ENCODE measurements around the gene PRMT7.

Gene PRMT7

GRCh38 chr16:68367891-68368290, 57.1 kb downstream of the PRMT7 start:
- Mint-ChIP-seq H3K27me3 (peaks cover 67% of the 10 kb centered on the region), H3K9me3 (no peaks in the 10 kb centered on the region), H3K4me1 (peaks cover 72% of the 10 kb centered on the region), H3K4me3 (peak overlapping the region in 1 of 2 donors; percentile 74), H3K27ac (peak overlapping the region in 1 of 2 donors; percentile 42)
- DNase-seq (no peak), ATAC-seq (no peak)

GRCh38 chr16:68368301-68368888, 57.6 kb downstream of the PRMT7 start:
- Mint-ChIP-seq H3K4me3 (peak overlapping the region; percentile 57 to 74), H3K9me3 (no peaks in the 10 kb centered on the region), H3K27me3 (peaks cover 72% of the 10 kb centered on the region), H3K27ac (peak overlapping the region; percentile 42 to 79), H3K4me1 (peaks cover 69% of the 10 kb centered on the region)
- ATAC-seq = peak; percentile 57
- peak in 1 of 2 donors; percentile 60 for DNase-seq

GRCh38 chr16:68369168-68369567, 58.3 kb downstream of the PRMT7 start:
- ATAC-seq (peak; percentile 32), DNase-seq (no peak)
- H3K9me3 Mint-ChIP-seq = no peaks in the 10 kb centered on the region
- H3K27me3 Mint-ChIP-seq = peaks cover 74% of the 10 kb centered on the region
- peak overlapping the region; percentile 57 to 74 for H3K4me3 Mint-ChIP-seq
- no peak overlapping the region for H3K27ac Mint-ChIP-seq
- peaks cover 70% of the 10 kb centered on the region for H3K4me1 Mint-ChIP-seq

GRCh38 chr16:68369697-68370580, 59.1 kb downstream of the PRMT7 start:
- Mint-ChIP-seq H3K27ac (peak overlapping the region in 1 of 2 donors; percentile 16), H3K4me3 (peak overlapping the region; percentile 57 to 74), H3K4me1 (peaks cover 70% of the 10 kb centered on the region), H3K9me3 (no peaks in the 10 kb centered on the region), H3K27me3 (peaks cover 74% of the 10 kb centered on the region)
- ATAC-seq (peak; percentile 66), DNase-seq (peak; percentile 38 to 72)

- H3K4me1 Mint-ChIP-seq = peaks cover 64% of the 10 kb centered on the region
- H3K9me3 Mint-ChIP-seq = no peaks in the 10 kb centered on the region
- ATAC-seq = peak; percentile 31
- peak overlapping the region in 1 of 2 donors; percentile 20 for H3K4me3 Mint-ChIP-seq
- H3K27ac Mint-ChIP-seq = no peak overlapping the region
- peak; percentile 55 to 60 for DNase-seq
- peaks cover 74% of the 10 kb centered on the region for H3K27me3 Mint-ChIP-seq
Observed at GRCh38 chr16:68370581-68371275, 59.9 kb downstream of the PRMT7 start.

- Mint-ChIP-seq H3K4me1 (peaks cover 60% of the 10 kb centered on the region), H3K27me3 (peaks cover 74% of the 10 kb centered on the region), H3K9me3 (no peaks in the 10 kb centered on the region), H3K27ac (no peak overlapping the region), H3K4me3 (no peak overlapping the region)
- no peak for ATAC-seq
- no peak for DNase-seq
Observed at GRCh38 chr16:68371276-68371651, 60.4 kb downstream of the PRMT7 start.

- ATAC-seq (no peak), DNase-seq (no peak)
- no peak overlapping the region for H3K27ac Mint-ChIP-seq
- peaks cover 57% of the 10 kb centered on the region for H3K4me1 Mint-ChIP-seq
- H3K4me3 Mint-ChIP-seq = no peak overlapping the region
- no peaks in the 10 kb centered on the region for H3K9me3 Mint-ChIP-seq
- H3K27me3 Mint-ChIP-seq = peaks cover 74% of the 10 kb centered on the region
Observed at GRCh38 chr16:68371706-68372380, 61.0 kb downstream of the PRMT7 start.

- DNase-seq (no peak), ATAC-seq (no peak)
- Mint-ChIP-seq H3K27ac (no peak overlapping the region), H3K4me1 (peaks cover 52% of the 10 kb centered on the region), H3K27me3 (peaks cover 71% of the 10 kb centered on the region), H3K9me3 (no peaks in the 10 kb centered on the region), H3K4me3 (no peak overlapping the region)
Observed at GRCh38 chr16:68372381-68372720, 61.5 kb downstream of the PRMT7 start.

GRCh38 chr16:68372806-68373205, 62.0 kb downstream of the PRMT7 start:
- peaks cover 48% of the 10 kb centered on the region for H3K4me1 Mint-ChIP-seq
- DNase-seq (no peak), ATAC-seq (no peak)
- peaks cover 66% of the 10 kb centered on the region for H3K27me3 Mint-ChIP-seq
- H3K4me3 Mint-ChIP-seq = no peak overlapping the region
- no peak overlapping the region for H3K27ac Mint-ChIP-seq
- H3K9me3 Mint-ChIP-seq = no peaks in the 10 kb centered on the region

- Mint-ChIP-seq H3K9me3 (no peaks in the 10 kb centered on the region), H3K4me3 (no peak overlapping the region), H3K27me3 (peaks cover 63% of the 10 kb centered on the region), H3K27ac (no peak overlapping the region), H3K4me1 (peaks cover 43% of the 10 kb centered on the region)
- no peak for ATAC-seq
- no peak for DNase-seq
Observed at GRCh38 chr16:68373528-68374245, 62.9 kb downstream of the PRMT7 start.

- Mint-ChIP-seq H3K9me3 (no peaks in the 10 kb centered on the region), H3K27me3 (peaks cover 68% of the 10 kb centered on the region), H3K4me1 (peaks cover 43% of the 10 kb centered on the region), H3K27ac (no peak overlapping the region), H3K4me3 (no peak overlapping the region)
- DNase-seq (no peak), ATAC-seq (no peak)
Observed at GRCh38 chr16:68374246-68374805, 63.5 kb downstream of the PRMT7 start.

GRCh38 chr16:68374961-68375660, 64.3 kb downstream of the PRMT7 start:
- Mint-ChIP-seq H3K4me1 (peaks cover 42% of the 10 kb centered on the region), H3K27me3 (peaks cover 74% of the 10 kb centered on the region), H3K4me3 (no peak overlapping the region), H3K9me3 (no peaks in the 10 kb centered on the region), H3K27ac (no peak overlapping the region)
- no peak for ATAC-seq
- no peak for DNase-seq

GRCh38 chr16:68375801-68376536, 65.2 kb downstream of the PRMT7 start:
- peaks cover 80% of the 10 kb centered on the region for H3K27me3 Mint-ChIP-seq
- no peak overlapping the region for H3K27ac Mint-ChIP-seq
- DNase-seq (no peak), ATAC-seq (no peak)
- peaks cover 33% of the 10 kb centered on the region for H3K4me1 Mint-ChIP-seq
- H3K4me3 Mint-ChIP-seq = no peak overlapping the region
- H3K9me3 Mint-ChIP-seq = no peaks in the 10 kb centered on the region

- ATAC-seq = no peak
- Mint-ChIP-seq H3K9me3 (no peaks in the 10 kb centered on the region), H3K27ac (no peak overlapping the region), H3K27me3 (peaks cover 79% of the 10 kb centered on the region), H3K4me1 (peaks cover 27% of the 10 kb centered on the region), H3K4me3 (no peak overlapping the region)
- DNase-seq = no peak
Observed at GRCh38 chr16:68376590-68376989, 65.8 kb downstream of the PRMT7 start.

All from stimulated activated naive CD8-positive, alpha-beta T cell treated with anti-CD3 and anti-CD28 coated beads, Interleukin-15, amount 100 ng/mL, for 72 hours (primary cell).